Trophoblast cell (in vitro differentiated cells and primary cell): ENCODE results near the gene IL36B.

Experiments
- DNase-seq, 2 donors: peaks; one replicate each; pipeline ENCODE4 v3.0.0-alpha.2; 2016
- H2AFZ ChIP-seq: 2 replicates; pipeline ENCODE4 v1.6.1; 2013; ENCODE audit warnings: low read length, moderate library complexity, mild to moderate bottlenecking; ENCODE audit not compliant: insufficient read depth, poor library complexity
- H2AK5ac ChIP-seq: 2 replicates; pipeline ENCODE4 v1.6.1; 2013; ENCODE audit warnings: mild to moderate bottlenecking, low read length
- H2BK120ac ChIP-seq: 2 replicates; pipeline ENCODE4 v1.6.1; 2013; ENCODE audit warnings: low read length, mild to moderate bottlenecking, moderate library complexity; ENCODE audit not compliant: insufficient read depth, poor library complexity
- H2BK12ac ChIP-seq: 2 replicates; pipeline ENCODE4 v1.6.1; 2013; ENCODE audit warnings: mild to moderate bottlenecking, low read length, moderate library complexity
- H2BK5ac ChIP-seq: 2 replicates; pipeline ENCODE4 v1.6.1; 2013; ENCODE audit warnings: low read length, low read depth, moderate library complexity, mild to moderate bottlenecking; ENCODE audit not compliant: poor library complexity
- H3K14ac ChIP-seq: 2 replicates; pipeline ENCODE4 v1.6.1; 2013; ENCODE audit warnings: mild to moderate bottlenecking, low read length
- H3K18ac ChIP-seq: 2 replicates; pipeline ENCODE4 v1.6.1; 2013; ENCODE audit warnings: mild to moderate bottlenecking, low read length
- H3K23ac ChIP-seq: 2 replicates; pipeline ENCODE4 v1.6.1; 2013; ENCODE audit warnings: low read length
- H3K27ac ChIP-seq: 2 replicates; pipeline ENCODE4 v1.5.1; 2013; ENCODE audit warnings: low read depth, mild to moderate bottlenecking, inconsistent platforms, low read length, moderate library complexity
- H3K27me3 ChIP-seq: 2 replicates; pipeline ENCODE4 v1.6.1; 2013; ENCODE audit warnings: inconsistent platforms, mild to moderate bottlenecking, low read length, moderate library complexity; ENCODE audit not compliant: insufficient read depth
- H3K36me3 ChIP-seq, 2 experiments: 1 replicate in 1 of 2; 2 replicates in 1 of 2; pipeline ENCODE4 v1.6.1; 2013; ENCODE audit warnings: low read length in 2 of 2, mild to moderate bottlenecking in 2 of 2, moderate library complexity in 1 of 2; ENCODE audit not compliant: insufficient read depth in 2 of 2, control insufficient read depth in 1 of 2
- H3K4ac ChIP-seq: 2 replicates; pipeline ENCODE4 v1.6.1; 2013; ENCODE audit warnings: low read depth, mild to moderate bottlenecking, low read length, moderate library complexity
- H3K4me1 ChIP-seq, 2 experiments: 1 replicate in 1 of 2; 2 replicates in 1 of 2; pipeline ENCODE4 v1.6.1; 2013; ENCODE audit warnings: low read length in 2 of 2, mild to moderate bottlenecking in 2 of 2, moderate library complexity in 1 of 2; ENCODE audit not compliant: insufficient read depth in 2 of 2, control insufficient read depth in 1 of 2
- H3K4me2 ChIP-seq: 2 replicates; pipeline ENCODE4 v1.6.1; 2013; ENCODE audit warnings: inconsistent platforms, mild to moderate bottlenecking, low read length, moderate library complexity
- H3K4me3 ChIP-seq: 2 replicates; pipeline ENCODE4 v1.5.1; 2013; ENCODE audit warnings: mild to moderate bottlenecking, low read depth, low read length, inconsistent platforms
- H3K79me1 ChIP-seq: one replicate; pipeline ENCODE4 v1.6.1; 2013; ENCODE audit warnings: low read length
- H3K79me2 ChIP-seq: 2 replicates; pipeline ENCODE4 v1.6.1; 2013; ENCODE audit warnings: low read length, mild to moderate bottlenecking; ENCODE audit not compliant: control insufficient read depth, insufficient read depth, poor library complexity
- H3K9ac ChIP-seq: 2 replicates; pipeline ENCODE4 v1.6.1; 2013; ENCODE audit warnings: mild to moderate bottlenecking, low read length
- H3K9me3 ChIP-seq: 2 replicates; pipeline ENCODE4 v1.6.1; 2013; ENCODE audit warnings: low read depth, mild to moderate bottlenecking, control low read depth, inconsistent platforms, low read length; ENCODE audit not compliant: insufficient read depth
- H4K12ac ChIP-seq: 2 replicates; pipeline ENCODE4 v1.6.1; 2013; ENCODE audit warnings: low read depth, mild to moderate bottlenecking, low read length, moderate library complexity
- H4K8ac ChIP-seq: 2 replicates; pipeline ENCODE4 v1.6.1; 2013; ENCODE audit warnings: low read depth, mild to moderate bottlenecking, low read length, moderate library complexity
- H4K91ac ChIP-seq: one replicate; pipeline ENCODE4 v1.6.1; 2013; ENCODE audit warnings: low read depth, mild to moderate bottlenecking, low read length, moderate library complexity
- WGBS: extraction: QIAGEN DNeasy Blood & Tissue Kit; methylation state at CpG from one replicate; pipeline ENCODE4 v1.1.7; 2013; ENCODE audit warnings: missing lambda C conversion rate; ENCODE audit not compliant: insufficient read length, insufficient coverage; ENCODE audit errors: extremely low coverage; 5-methylcytosine and 5-hydroxymethylcytosine counted together

The IL36B gene

DNA sequence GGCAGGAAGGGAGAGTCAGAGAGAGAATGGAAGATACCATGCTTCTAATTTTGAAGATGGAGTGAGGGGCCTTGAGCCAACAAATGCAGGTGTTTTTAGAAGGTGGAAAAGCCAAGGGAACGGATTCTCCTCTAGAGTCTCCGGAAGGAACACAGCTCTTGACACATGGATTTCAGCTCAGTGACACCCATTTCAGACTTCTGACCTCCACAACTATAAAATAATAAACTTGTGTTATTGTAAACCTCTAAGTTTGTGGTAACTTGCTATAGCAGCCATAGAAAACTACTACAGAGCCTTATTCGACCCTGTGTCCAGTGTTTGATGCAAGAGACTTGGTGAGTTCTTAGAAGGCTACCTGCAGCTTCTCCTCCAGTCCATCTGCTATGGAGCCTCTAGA is 22.9 kb upstream of the IL36B start:
- H3K79me2 ChIP-seq = no peaks in the 10 kb centered on the region
- no peak overlapping the region for H2BK120ac ChIP-seq
- peaks cover 2% of the 10 kb centered on the region for H3K9me3 ChIP-seq
- DNase-seq = no peak
- no peak overlapping the region for H2AFZ ChIP-seq
- no peak overlapping the region for H4K12ac ChIP-seq
- no peaks in the 10 kb centered on the region for H3K36me3 ChIP-seq
- no peak overlapping the region for H3K23ac ChIP-seq
- H3K18ac ChIP-seq = no peak overlapping the region
- peaks cover 0 to 3% of the 10 kb centered on the region in 2 experiments for H3K4me1 ChIP-seq
- no peak overlapping the region for H2BK12ac ChIP-seq
- H3K4me2 ChIP-seq = no peak overlapping the region
- no peak overlapping the region for H2BK5ac ChIP-seq
- H3K27ac ChIP-seq = no peak overlapping the region
- no peak overlapping the region for H4K91ac ChIP-seq
- H3K27me3 ChIP-seq = no peaks in the 10 kb centered on the region
- H3K79me1 ChIP-seq = no peaks in the 10 kb centered on the region
- WGBS = no CpG with 5 or more reads among the region's 3 CpGs
- no peak overlapping the region for H3K9ac ChIP-seq
- no peak overlapping the region for H3K4me3 ChIP-seq
- H3K4ac ChIP-seq = no peak overlapping the region
- H3K14ac ChIP-seq = no peak overlapping the region
- no peak overlapping the region for H4K8ac ChIP-seq
- no peak overlapping the region for H2AK5ac ChIP-seq

DNA sequence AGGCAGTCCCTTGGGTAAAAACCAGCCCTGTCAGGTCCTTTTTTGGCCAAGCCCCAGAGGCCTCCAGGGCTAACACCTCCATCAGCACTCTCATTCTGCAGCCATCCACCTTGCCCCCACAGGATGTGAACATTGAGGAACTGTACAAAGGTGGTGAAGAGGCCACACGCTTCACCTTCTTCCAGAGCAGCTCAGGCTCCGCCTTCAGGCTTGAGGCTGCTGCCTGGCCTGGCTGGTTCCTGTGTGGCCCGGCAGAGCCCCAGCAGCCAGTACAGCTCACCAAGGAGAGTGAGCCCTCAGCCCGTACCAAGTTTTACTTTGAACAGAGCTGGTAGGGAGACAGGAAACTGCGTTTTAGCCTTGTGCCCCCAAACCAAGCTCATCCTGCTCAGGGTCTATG is 22.4 kb upstream of the IL36B start:
- no peak overlapping the region for H3K4me2 ChIP-seq
- peaks cover 2% of the 10 kb centered on the region for H3K9me3 ChIP-seq
- no peaks in the 10 kb centered on the region for H3K79me2 ChIP-seq
- no peak overlapping the region for H3K14ac ChIP-seq
- no peak overlapping the region for H2AFZ ChIP-seq
- no peak overlapping the region for H2AK5ac ChIP-seq
- no peak overlapping the region for H3K18ac ChIP-seq
- H3K79me1 ChIP-seq = no peaks in the 10 kb centered on the region
- H3K9ac ChIP-seq = no peak overlapping the region
- H4K91ac ChIP-seq = no peak overlapping the region
- no CpG with 5 or more reads among the region's 5 CpGs for WGBS
- no peak overlapping the region for H3K23ac ChIP-seq
- H3K27me3 ChIP-seq = no peaks in the 10 kb centered on the region
- H3K4ac ChIP-seq = no peak overlapping the region
- H3K27ac ChIP-seq = no peak overlapping the region
- H2BK120ac ChIP-seq = no peak overlapping the region
- no peak overlapping the region for H4K8ac ChIP-seq
- no peak for DNase-seq
- H3K4me3 ChIP-seq = no peak overlapping the region
- no peaks in the 10 kb centered on the region for H3K36me3 ChIP-seq
- no peak overlapping the region for H2BK12ac ChIP-seq
- peaks cover under 1 to 3% of the 10 kb centered on the region in 2 experiments for H3K4me1 ChIP-seq
- no peak overlapping the region for H4K12ac ChIP-seq
- no peak overlapping the region for H2BK5ac ChIP-seq

DNA sequence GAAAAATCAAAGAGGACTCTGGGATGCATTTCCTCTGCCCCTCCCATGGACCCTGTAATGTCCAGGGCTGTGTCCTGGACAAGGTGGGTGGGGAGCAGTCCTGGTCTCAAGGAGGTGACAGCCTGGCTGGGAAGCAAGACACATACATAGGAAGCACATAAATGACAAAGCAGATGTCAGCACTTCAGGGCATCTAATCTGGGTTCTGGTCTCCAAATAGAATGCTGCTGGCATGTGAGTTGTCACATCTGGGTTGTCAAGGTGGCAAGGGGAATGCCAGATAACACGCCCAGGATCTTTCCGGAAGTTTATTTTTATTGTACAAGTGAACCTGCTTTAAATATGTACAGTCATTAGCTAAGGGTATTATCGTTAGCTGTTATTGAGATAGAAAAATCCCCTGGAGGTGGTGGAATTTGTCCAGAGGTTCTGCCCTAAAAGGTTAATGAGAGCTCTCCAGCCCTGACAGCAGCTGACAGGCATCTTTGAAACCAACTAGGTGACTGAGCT is 20.7 kb upstream of the IL36B start:
- no peak overlapping the region for H2BK120ac ChIP-seq
- no peak overlapping the region for H2BK12ac ChIP-seq
- H3K79me2 ChIP-seq = no peaks in the 10 kb centered on the region
- no peak for DNase-seq
- no peak overlapping the region for H3K18ac ChIP-seq
- no peak overlapping the region for H3K14ac ChIP-seq
- H2BK5ac ChIP-seq = no peak overlapping the region
- no peak overlapping the region for H4K91ac ChIP-seq
- H4K12ac ChIP-seq = no peak overlapping the region
- H3K36me3 ChIP-seq = no peaks in the 10 kb centered on the region
- no peak overlapping the region for H4K8ac ChIP-seq
- H3K4me1 ChIP-seq = peaks cover 5 to 7% of the 10 kb centered on the region in 2 experiments
- H3K9ac ChIP-seq = no peak overlapping the region
- no peak overlapping the region for H3K4me3 ChIP-seq
- H3K4ac ChIP-seq = no peak overlapping the region
- H3K79me1 ChIP-seq = no peaks in the 10 kb centered on the region
- H2AFZ ChIP-seq = no peak overlapping the region
- no CpG with 5 or more reads among the region's 3 CpGs for WGBS
- H3K23ac ChIP-seq = no peak overlapping the region
- H3K27ac ChIP-seq = no peak overlapping the region
- no peak overlapping the region for H3K4me2 ChIP-seq
- peaks cover 2% of the 10 kb centered on the region for H3K9me3 ChIP-seq
- no peaks in the 10 kb centered on the region for H3K27me3 ChIP-seq
- no peak overlapping the region for H2AK5ac ChIP-seq

DNA sequence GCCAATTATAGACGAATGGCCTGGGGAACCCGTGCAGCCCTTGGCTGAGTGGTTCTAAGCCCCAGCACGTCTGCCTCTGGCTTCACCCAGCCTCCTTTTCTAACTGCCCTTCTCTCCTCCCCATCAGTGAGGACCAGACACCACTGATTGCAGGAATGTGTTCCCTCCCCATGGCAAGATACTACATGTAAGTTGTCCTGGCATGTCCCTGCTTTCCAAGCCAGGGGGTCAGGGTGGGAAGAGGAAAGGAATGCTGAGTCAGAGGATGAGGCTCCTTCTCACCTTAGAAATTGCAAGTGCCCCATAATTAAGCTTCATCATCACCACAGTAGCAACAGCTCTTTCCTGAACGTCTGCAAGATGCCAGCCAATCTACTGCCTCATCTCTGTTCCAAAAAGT is 19.9 kb upstream of the IL36B start:
- H3K18ac ChIP-seq = no peak overlapping the region
- no peak for DNase-seq
- H3K4me2 ChIP-seq = no peak overlapping the region
- no peak overlapping the region for H3K14ac ChIP-seq
- H2AFZ ChIP-seq = no peak overlapping the region
- peaks cover 2% of the 10 kb centered on the region for H3K9me3 ChIP-seq
- no peak overlapping the region for H4K91ac ChIP-seq
- no peaks in the 10 kb centered on the region for H3K79me2 ChIP-seq
- peaks cover 5 to 7% of the 10 kb centered on the region in 2 experiments for H3K4me1 ChIP-seq
- H2BK5ac ChIP-seq = no peak overlapping the region
- no peak overlapping the region for H2BK12ac ChIP-seq
- no peak overlapping the region for H3K27ac ChIP-seq
- H3K36me3 ChIP-seq = no peaks in the 10 kb centered on the region
- no peaks in the 10 kb centered on the region for H3K79me1 ChIP-seq
- no peak overlapping the region for H3K9ac ChIP-seq
- no peak overlapping the region for H3K23ac ChIP-seq
- no CpG with 5 or more reads among the region's 4 CpGs for WGBS
- no peaks in the 10 kb centered on the region for H3K27me3 ChIP-seq
- no peak overlapping the region for H3K4ac ChIP-seq
- H3K4me3 ChIP-seq = no peak overlapping the region
- no peak overlapping the region for H2AK5ac ChIP-seq
- no peak overlapping the region for H4K12ac ChIP-seq
- H4K8ac ChIP-seq = no peak overlapping the region
- no peak overlapping the region for H2BK120ac ChIP-seq
